ENCODE measurements around the gene TMA7.
A peak's percentile ranks its signal among the peaks of the same experiment; 100 is the strongest.
"Not testable (repeated sequence)": the region's sequence is repeated elsewhere in the genome, so short reads cannot be mapped to it uniquely, and the experiment has no call there.

Gene TMA7

DNA sequence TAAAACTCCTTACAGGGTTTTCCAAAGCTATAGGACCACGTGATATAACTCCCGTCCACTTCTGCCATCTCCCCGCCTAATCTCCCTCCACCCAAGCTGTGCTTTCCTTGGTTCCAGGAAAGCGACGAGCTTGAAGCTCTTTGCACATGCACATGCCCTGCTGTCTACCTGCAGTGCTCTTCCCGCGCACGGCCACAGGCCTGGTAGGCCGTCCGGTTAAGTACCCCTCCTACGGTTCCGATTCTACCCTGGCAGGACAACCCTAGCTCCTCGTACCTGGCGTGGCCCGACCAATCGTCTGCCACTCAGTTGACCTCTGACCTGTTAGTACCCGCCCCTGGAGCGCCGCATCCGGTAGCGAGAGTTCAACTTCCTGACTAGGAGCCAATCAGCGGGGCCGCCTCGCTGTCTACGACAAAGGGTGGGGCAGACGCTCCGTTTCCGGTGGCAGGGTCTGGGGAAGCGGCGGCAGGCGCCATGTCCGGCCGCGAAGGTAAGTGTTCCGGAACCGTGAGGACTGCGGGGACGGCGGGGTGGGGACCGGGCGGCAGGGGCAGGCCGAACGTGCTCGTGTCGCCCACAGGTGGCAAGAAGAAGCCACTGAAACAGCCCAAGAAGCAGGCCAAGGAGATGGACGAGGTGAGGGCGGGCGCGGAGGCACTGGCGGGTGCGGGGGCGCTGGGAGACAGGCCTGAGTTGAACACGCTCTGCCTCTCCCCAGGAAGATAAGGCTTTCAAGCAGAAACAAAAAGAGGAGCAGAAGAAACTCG, at the start of gene TMA7, which contains the start of gene CCDC51:
TMA7 (plus strand) TSS at position 438 of the 770 bp plus-strand sequence; CDS start at position 478, 40 bp downstream.
CCDC51 (minus strand) TSS at position 300 of the 770 bp plus-strand sequence. CDS start 4,991 bp downstream, outside the sequence.
- H3K4me3 Mint-ChIP-seq = peak within 1 kb of the TSS; percentile 87
- no peaks in the 10 kb centered on the region for H3K9me3 Mint-ChIP-seq
- intact Hi-C loops (cut with micrococcal nuclease) = no loop called here
- peaks cover 51% of the 10 kb centered on the region for H3K36me3 Mint-ChIP-seq (ENCODE audit: low read depth)
- H3K4me1 Mint-ChIP-seq (ENCODE audit: low read depth) = peaks cover 10% of the 10 kb centered on the region
- H3K27ac Mint-ChIP-seq = peak within 1 kb of the TSS; percentile 86
- no peaks in the 10 kb centered on the region for H3K27me3 Mint-ChIP-seq

DNA sequence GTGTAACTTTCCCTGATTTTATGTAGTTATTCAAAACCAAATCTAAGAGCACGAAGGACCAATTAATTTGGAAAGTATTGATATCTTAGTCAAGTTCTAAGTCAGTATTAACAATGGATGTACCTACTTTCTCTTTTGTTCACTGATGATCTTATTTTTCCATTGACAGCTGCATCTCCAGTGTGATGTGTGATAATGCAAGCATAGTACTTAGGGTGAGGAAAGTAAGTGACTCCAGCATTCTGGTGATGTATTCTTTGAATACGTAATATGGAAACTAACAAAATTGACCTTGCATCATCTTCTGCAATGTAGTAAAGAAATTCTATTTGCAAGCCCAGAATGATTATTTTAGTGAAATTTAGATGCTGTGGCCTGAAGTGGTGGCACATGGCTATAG, 45.7 kb upstream of the TMA7 start:
- no peak overlapping the region for H3K27ac Mint-ChIP-seq

DNA sequence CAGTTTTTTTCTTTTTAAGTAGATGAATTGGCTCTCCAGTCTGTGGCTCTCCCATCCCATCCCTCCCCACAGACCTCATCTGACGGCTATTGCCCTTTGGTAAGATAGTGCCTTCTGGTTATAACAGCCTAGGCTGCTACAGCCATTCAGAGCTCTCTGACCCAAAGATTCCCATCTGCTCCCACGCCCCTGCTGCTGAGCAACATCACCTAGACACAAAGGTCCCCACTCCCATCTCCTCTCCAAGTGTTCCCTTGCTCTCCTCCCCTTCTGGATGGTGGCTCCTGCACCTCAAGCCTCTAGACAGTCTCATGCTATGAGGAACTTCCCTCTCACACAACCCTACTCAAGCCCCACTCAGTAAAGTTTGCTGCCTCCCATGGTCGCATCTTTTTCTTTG, 44.3 kb upstream of the TMA7 start:
- Mint-ChIP-seq H3K27ac (no peak overlapping the region), H3K36me3 (ENCODE audit: low read depth) (no peaks in the 10 kb centered on the region), H3K4me1 (ENCODE audit: low read depth) (peaks cover 11% of the 10 kb centered on the region), H3K27me3 (no peaks in the 10 kb centered on the region), H3K4me3 (no peak overlapping the region), H3K9me3 (no peaks in the 10 kb centered on the region)
- intact Hi-C loops (cut with micrococcal nuclease) = loop anchor here (10.0 kb wide), 1 partner anchor 121 kb away; no protein-coding TSS in a partner anchor

More for the DNA sequence above, 45.7 kb upstream of the TMA7 start:
- intact Hi-C loops (cut with micrococcal nuclease) = loop anchor here (10.0 kb wide), 1 partner anchor 120 kb away; no protein-coding TSS in a partner anchor
- Mint-ChIP-seq H3K36me3 (ENCODE audit: low read depth) (no peaks in the 10 kb centered on the region), H3K4me1 (ENCODE audit: low read depth) (peaks cover 11% of the 10 kb centered on the region), H3K27me3 (no peaks in the 10 kb centered on the region), H3K4me3 (no peak overlapping the region), H3K9me3 (no peaks in the 10 kb centered on the region)

DNA sequence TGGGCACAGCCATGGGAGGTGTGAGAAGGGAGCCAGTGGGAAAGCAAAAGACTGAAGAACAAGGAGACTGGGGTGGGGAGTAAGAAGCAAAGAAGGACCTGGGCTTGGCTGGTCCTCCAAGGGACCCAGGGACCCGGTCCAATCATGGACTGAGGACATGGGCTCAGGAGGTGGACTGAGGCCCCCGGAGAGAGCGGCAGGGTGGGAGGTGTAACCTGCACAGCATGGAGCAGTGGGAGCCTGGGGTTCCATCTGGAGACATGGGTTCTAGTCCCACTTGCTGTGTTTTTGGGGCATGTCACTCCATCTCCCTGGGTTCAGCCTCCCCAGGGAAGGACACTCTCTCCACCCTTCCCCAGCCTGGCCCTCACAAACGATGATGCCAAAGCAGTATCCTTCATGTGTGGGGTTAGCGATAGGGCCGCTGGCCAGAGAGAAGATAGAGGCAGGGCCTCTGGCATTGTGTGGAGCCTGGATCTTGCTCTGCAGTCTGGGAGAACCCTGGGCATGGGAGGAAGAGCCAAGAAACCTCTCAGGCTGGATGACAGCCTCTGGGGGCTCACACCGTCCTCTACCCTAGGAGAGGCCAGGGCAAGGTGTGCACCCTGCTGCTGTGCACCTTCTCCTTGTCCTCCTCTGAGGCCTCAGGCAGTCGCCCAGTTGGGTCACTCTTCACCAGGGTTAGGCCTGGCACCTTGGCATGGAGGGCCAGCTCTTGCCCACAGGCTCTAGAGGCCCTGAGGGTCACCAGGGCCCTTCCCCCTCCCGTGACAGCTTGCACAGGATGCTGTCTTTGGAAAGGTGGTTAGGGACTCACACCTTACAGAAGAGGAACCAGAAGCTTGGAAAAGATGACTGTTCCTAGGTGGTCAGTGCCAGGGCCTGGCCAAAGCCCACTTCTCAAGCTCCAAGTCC, 42.0 kb upstream of the TMA7 start:
- Mint-ChIP-seq H3K27ac (no peak overlapping the region), H3K4me1 (ENCODE audit: low read depth) (peaks cover 11% of the 10 kb centered on the region), H3K36me3 (ENCODE audit: low read depth) (no peaks in the 10 kb centered on the region), H3K9me3 (no peaks in the 10 kb centered on the region), H3K27me3 (no peaks in the 10 kb centered on the region), H3K4me3 (no peak overlapping the region)
- intact Hi-C loops (cut with micrococcal nuclease) = loop anchor here (10.0 kb wide), 1 partner anchor 123 kb away; no protein-coding TSS in a partner anchor

DNA sequence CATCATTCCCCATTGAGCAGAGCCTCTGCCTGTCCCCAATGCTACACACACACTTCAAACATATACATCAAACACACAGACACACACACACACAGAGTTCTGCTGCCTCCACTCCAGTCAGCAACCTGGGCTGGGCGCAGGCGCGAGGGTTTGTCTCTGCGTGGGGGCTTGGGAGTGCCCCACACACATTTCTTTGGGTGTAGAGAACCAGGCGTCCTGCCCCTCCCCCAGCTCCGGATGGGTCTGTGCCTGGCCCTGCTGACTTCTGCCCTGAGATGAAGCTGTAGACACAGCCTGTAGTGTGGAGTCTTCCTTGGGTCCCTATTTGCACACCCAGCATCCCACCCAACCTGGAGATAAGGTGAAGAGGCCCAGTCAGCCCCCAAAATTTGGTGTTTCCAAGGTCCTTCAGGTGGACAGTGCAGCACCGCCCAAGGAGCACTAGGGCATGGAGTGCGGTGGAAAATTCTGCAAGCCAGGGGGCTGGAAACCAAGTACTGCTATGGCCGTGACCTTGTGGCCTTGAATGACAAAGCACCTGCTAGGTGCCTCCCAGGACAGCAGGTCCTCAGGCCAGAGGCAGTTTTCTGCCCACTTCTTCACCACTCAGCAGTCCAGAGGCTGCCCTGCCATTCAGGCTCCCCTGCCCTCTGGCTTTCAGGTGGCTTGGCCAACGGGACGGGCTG, 41.2 kb upstream of the TMA7 start:
- intact Hi-C loops (cut with micrococcal nuclease) = loop anchor here (10.0 kb wide), 1 partner anchor 124 kb away; no protein-coding TSS in a partner anchor
- Mint-ChIP-seq H3K4me3 (no peak overlapping the region), H3K9me3 (no peaks in the 10 kb centered on the region), H3K27me3 (no peaks in the 10 kb centered on the region), H3K27ac (peak overlapping the region; percentile 6), H3K4me1 (ENCODE audit: low read depth) (peaks cover 11% of the 10 kb centered on the region), H3K36me3 (ENCODE audit: low read depth) (no peaks in the 10 kb centered on the region)

DNA sequence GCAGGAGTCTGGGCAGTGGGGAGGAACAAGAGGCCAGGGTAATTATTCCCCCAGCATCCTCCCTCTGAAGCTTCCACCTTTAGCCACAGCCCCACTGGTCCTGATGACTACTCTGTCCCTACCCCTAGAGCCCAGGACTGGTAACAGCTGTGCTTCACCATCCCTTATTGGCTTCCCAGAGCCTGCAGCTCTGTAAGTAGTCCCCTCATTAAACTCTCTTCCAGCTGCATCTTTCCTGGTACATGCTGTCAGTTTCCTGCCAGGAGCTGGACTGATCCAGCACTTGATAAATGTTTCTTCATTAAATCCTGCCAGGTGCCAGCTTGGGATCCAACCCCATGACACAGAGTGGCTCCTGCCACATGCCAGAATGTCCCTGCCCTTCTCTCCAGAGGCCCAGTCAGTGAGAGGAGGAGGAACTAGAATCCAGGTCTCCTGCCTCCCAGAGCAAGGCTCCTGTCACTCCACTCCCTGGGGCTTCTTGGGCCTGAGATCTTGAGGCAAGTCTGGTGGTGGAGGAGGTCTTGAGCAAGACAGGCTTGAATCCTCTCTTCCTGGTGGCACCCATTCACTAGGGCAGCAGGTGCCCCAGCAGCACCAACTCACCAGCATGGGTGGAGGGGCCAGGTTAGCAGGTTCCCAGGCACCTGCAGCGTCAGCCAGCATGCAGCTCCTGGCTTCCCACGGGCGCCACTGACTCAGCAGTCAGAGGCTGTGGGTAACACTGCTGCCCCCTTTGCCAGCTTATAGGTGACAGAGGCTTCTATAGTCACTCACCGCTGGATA, 40.5 kb upstream of the TMA7 start:
- H3K9me3 Mint-ChIP-seq = no peaks in the 10 kb centered on the region
- H3K4me3 Mint-ChIP-seq = no peak overlapping the region
- intact Hi-C loops (cut with micrococcal nuclease) = loop anchor here (10.0 kb wide), 1 partner anchor 125 kb away; no protein-coding TSS in a partner anchor
- peaks cover 11% of the 10 kb centered on the region for H3K4me1 Mint-ChIP-seq (ENCODE audit: low read depth)
- H3K27ac Mint-ChIP-seq = peak overlapping the region; percentile 6
- H3K27me3 Mint-ChIP-seq = no peaks in the 10 kb centered on the region
- H3K36me3 Mint-ChIP-seq (ENCODE audit: low read depth) = no peaks in the 10 kb centered on the region

DNA sequence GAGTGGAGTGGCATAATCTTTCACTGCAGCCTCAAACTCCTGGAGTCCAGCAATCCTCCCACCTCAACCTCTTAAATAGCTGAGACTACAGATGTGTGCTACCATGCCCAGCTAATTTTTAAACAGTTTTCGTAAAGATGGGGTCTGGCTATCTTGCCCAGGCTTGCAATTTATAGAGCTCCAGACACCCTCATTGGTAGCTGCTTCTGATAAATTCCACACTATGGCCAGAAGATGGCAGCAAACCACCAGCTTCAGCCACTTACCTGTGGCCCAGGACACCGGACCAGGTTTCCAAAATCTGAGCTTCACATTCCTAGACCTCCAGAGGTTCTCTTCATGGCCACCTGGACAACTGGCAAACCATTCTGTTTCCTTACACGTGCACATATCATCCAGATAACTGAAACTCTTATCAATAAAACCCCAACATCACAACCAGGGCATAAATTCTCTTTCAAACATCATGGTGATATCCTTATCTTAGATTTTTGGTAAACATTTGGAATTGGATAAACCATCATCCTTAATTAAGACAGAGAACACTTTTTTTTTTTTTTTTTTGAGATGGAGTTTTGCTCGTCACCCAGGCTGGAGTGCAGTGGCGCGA, 39.1 kb upstream of the TMA7 start:
- no peaks in the 10 kb centered on the region for H3K36me3 Mint-ChIP-seq (ENCODE audit: low read depth)
- H3K9me3 Mint-ChIP-seq = no peaks in the 10 kb centered on the region
- no peaks in the 10 kb centered on the region for H3K27me3 Mint-ChIP-seq
- H3K4me3 Mint-ChIP-seq = no peak overlapping the region
- peaks cover 11% of the 10 kb centered on the region for H3K4me1 Mint-ChIP-seq (ENCODE audit: low read depth)
- intact Hi-C loops (cut with micrococcal nuclease) = loop anchor here (1.0 kb wide), 1 partner anchor 35 kb away; no protein-coding TSS in a partner anchor
- H3K27ac Mint-ChIP-seq = no peak overlapping the region

DNA sequence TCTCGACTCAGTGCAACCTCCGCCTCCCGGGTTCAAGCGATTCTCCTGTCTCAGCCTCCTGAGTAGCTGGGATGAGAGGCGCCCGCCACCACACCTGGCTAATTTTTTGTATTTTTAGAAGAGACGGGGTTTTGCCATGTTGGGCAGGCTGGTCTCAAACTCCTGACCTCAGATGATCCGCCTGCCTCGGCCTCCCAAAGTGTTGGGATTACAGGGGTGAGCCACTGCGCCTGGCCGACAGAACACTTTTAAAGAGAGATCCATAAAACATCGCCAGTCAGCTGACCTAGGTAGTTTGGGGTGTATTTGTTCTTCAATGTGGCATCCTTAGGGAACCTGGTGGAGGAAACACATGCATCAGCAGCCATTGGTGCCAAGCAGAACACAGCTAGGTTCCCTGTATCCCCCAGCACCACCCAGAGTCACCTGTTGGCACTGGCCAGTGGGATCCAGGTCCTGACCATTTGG, 38.6 kb upstream of the TMA7 start:
- H3K4me1 Mint-ChIP-seq (ENCODE audit: low read depth) = peaks cover 11% of the 10 kb centered on the region
- intact Hi-C loops (cut with micrococcal nuclease) = loop anchor here (1.0 kb wide), 1 partner anchor 35 kb away; no protein-coding TSS in a partner anchor
- H3K36me3 Mint-ChIP-seq (ENCODE audit: low read depth); H3K27me3 Mint-ChIP-seq; H3K9me3 Mint-ChIP-seq; H3K4me3 Mint-ChIP-seq; H3K27ac Mint-ChIP-seq: not testable (repeated sequence)

DNA sequence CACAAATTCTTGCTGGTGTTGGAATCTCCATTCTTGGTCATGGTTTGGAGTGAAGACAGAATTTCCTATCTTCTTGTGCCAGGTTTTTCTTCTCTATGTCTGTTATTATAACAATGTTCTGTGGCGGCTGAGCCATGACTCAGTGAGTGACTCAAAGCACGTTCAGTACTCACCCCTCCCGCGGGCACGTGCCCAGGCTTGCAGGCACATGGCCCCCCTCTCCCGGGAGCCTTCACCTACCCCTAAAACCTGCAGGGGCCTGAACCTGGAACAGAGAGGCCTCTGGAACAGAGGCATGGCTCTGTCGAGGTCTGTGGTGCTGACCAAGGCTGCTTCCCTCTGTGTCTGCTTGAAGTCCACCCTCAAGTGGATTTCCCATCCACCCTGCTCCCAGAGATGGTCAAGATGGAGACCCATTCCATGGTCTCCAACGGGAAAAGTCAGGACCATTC, 37.8 kb upstream of the TMA7 start:
- intact Hi-C loops (cut with micrococcal nuclease) = no loop called here
- Mint-ChIP-seq H3K9me3 (no peaks in the 10 kb centered on the region), H3K36me3 (ENCODE audit: low read depth) (no peaks in the 10 kb centered on the region), H3K4me3 (no peak overlapping the region), H3K27ac (no peak overlapping the region), H3K4me1 (ENCODE audit: low read depth) (peaks cover 6% of the 10 kb centered on the region), H3K27me3 (no peaks in the 10 kb centered on the region)

DNA sequence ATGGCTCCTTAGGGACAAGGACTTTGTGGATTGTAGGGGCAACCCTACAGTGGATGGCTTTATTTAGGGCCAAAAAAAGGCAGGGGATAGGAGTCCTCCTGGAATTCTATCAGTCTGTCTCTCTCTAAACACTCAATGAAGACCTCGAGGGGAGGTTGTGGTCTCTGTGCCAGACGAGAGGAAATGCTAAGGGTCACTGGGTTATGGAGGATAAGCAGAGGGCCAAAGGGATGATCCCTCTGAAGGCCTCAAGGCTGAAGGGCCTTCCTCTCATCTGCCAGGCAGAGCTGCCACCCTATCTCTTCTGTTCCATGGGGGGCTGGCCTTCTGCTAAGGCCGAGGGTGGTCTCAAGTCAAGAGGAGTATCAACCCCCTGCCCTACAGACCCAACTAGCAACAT, 37.1 kb upstream of the TMA7 start:
- no peak overlapping the region for H3K4me3 Mint-ChIP-seq
- intact Hi-C loops (cut with micrococcal nuclease) = no loop called here
- H3K27ac Mint-ChIP-seq = no peak overlapping the region
- H3K36me3 Mint-ChIP-seq (ENCODE audit: low read depth) = no peaks in the 10 kb centered on the region
- H3K27me3 Mint-ChIP-seq = no peaks in the 10 kb centered on the region
- H3K9me3 Mint-ChIP-seq = no peaks in the 10 kb centered on the region
- H3K4me1 Mint-ChIP-seq (ENCODE audit: low read depth) = peaks cover under 1% of the 10 kb centered on the region

DNA sequence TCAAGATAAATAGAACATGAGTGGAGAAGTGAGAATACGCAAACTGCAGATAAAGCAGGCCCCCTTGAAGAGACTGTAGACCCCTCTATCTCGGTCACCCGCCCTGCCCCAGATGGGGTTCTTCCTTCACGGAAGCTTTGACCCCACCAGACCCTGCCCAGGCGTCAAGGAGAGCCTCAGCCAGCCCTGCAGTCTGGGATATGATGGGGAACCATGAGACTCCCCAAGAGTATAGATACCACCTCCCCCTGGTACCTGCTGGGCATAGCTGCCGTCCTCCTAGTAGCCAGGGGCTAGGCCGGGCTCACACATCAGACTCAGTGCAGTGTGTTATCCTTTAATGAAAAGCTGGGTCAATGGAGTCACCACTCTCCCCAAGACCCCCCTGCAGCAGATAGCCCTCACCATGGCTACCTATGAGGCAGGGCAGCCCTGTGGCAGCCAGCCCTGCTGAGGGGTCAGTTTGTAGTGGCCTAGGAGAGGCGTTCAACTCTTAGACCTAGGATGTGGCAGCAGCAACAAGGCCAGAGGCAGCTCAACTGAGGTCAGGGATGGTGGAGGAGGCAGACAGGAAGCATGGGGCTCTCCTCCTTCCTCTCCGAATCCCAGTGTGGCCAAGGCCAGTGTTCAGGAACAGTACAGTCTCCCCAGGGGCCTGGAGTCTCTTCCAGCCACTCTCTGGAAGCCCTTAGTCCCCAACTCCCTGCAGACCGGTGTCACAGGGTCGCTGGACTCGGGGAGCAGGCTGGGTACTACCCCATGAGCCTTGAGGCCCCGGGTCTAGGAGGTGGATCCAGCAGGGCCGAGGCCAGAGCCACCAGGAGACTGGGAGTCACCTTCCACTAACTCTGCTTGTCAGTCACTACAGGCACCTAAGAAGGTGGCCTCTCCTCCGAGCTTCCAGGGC, 36.3 kb upstream of the TMA7 start:
- no peaks in the 10 kb centered on the region for H3K9me3 Mint-ChIP-seq
- H3K4me3 Mint-ChIP-seq = no peak overlapping the region
- no peaks in the 10 kb centered on the region for H3K27me3 Mint-ChIP-seq
- H3K36me3 Mint-ChIP-seq (ENCODE audit: low read depth) = no peaks in the 10 kb centered on the region
- no peaks in the 10 kb centered on the region for H3K4me1 Mint-ChIP-seq (ENCODE audit: low read depth)
- intact Hi-C loops (cut with micrococcal nuclease) = no loop called here
- H3K27ac Mint-ChIP-seq = no peak overlapping the region
